IPS DF 19.7 (cell line): ENCODE results near the gene MED13.
"Not testable (repeated sequence)": the region's sequence is repeated elsewhere in the genome, so short reads cannot be mapped to it uniquely, and the experiment has no call there.

Experiments used
- DNase-seq: peaks from one replicate; pipeline ENCODE4 v3.0.0-alpha.2; 2013; ENCODE audit warnings: low read depth, low spot score

The MED13 gene

DNA sequence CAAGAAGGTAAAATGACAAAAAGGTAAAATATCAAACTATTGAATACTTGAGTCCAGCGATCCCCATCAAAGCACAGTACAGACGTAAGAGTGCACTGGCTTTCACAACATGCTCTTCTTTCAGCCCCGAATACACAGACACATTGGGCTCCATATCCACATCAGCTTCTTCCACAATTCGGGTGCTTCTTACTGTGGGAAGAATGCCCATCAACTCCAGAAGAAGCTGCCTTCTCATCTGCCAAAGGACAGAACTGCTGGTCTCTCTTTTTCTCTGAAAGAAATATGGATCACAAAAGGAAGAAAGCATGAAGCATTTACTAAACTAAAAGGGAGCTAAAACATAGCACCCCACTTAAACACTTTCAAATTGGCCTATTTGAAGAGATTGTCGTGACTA is 157.7 kb downstream of the MED13 start:
- no peak for DNase-seq

DNA sequence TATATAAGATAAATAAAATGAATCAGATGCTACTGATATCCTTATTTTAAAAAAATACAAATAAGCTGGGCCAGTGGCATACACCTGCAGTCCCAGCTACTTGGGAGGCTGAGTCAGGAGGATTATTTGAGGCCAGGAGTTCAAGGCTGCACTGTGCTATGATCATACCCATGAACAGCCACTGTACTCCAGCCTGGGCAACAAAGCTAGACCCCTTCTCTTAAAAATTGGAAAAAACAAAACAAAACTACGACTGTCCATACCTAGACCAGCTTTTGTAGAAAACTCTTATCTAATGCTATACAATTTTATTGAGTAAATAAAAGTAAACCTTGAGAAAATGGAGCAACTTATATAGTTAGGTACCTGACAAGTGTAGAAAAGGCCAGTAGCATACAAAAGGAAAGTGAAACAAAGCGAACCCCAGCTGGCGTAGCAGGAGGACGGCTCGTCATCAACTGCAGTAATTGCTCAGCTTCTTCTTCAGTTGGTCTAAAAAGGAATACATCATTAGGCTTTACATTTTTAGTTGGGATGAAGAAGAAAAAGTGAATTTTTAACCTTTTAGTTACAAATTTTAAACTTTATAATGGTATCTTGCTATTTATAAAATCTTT is 160.9 kb downstream of the MED13 start:
- DNase-seq = no peak

DNA sequence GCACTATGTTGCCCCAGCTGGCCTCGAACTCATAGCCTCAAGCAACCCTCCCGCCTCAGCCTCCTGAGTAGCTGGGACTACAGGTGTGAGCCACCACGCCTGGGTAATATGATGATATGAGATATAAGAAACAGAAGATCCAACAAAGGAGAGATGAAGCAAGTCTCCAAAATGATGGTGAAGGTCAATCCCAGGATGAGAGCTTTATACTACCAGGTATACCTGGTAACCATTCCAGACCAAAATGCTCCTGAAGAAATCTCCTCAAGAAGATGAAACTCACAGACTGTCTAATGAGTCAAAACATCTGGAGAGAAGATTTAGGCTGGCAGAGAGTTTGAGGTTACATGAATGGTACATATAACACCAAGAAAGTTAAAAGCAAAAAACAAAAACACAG is 161.8 kb downstream of the MED13 start:
- DNase-seq = no peak

DNA sequence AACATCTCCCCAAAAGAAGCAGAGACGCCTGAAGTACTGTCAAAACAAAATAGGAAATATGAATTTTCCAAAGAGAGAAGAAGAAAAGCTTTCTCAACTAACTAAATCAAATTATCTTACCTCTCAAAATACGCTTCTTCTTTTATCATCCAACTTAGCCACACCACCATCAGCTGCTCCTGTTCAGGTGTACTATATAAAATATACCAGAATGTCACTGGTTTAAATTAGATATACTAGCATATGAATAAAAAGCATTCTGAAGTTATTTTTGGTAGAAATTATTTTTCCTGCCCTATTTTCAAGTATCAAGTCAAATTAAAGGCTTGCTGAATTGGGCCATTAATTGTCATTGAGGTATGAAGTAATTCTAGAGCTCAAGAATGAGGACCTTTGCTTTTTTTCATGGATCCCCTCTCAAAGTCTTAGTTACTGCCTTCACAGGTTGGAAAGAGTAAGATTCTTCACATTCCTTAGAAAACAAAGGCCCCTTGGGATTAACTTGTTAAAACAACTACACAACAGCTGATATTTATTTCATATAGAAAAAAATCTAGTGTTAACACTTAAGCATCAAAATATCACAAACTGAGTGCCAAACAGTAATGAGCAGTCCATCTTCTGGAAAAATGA is 167.4 kb downstream of the MED13 start:
- DNase-seq = peak; percentile 7

DNA sequence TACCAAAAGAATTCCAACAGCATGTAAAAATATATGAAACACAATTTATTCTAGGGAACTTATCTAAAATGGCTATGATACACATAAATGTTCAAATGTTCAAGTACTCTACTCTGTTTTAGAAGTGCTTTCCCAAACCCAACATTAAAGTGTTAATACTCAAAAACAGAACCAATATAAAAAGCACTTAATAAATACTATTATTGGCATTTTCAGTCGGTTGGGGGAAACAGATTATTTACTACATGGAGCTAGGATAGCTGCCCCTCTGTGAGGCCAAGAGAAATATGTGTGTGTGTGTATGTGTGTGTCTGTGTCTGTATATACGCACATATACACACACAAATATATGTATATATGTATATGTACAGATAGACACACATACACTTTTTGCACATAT is 169.7 kb downstream of the MED13 start:
- DNase-seq = no peak

DNA sequence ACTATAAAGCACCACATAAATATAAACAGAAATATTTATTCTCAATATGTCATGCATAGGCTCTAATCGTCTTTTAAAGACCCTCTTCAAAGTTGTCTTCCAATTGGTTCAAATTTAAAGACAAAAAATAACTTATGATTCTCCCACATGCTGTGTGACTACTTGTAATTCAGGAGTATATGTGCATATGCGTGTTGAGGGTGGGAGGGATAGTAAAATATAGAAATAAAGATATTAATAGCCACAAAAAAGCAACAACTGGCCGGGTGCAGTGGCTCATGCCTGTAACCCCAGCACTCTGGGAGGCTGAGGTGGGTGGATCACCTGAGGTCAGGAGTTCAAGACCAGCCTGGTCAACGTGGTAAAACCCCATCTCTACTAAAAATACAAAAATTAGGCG is 170.8 kb downstream of the MED13 start:
- not testable (repeated sequence) for DNase-seq
